Measurements from ENCODE around the gene CC2D2B. TPM values are rescaled to one million over a fixed set of nuclear protein-coding genes. Genes with fewer than 3 reads are reported as not detected.

CC2D2B gene
- total and polyA plus RNA-seq, 2 of the 13 experiments (the other 11 are each of a cell fraction or from before 2014, with no cell fraction given), result 0.20 TPM; not detected in 1

GRCh38 chr10:96043893-96044715 lies 136.3 kb downstream of the CC2D2B start (continued):
- peak; percentile 14; the same call in 1 of the 2 replicates for TF ChIP-seq SNAPC4 (CRISPR knock-in tag; IDR thresholded peaks at IDR 0.05)
- no peak for TF ChIP-seq ZNF720 (CRISPR knock-in tag; IDR thresholded peaks at IDR 0.05)
- TF ChIP-seq ZNF556 (CRISPR knock-in tag; IDR thresholded peaks at IDR 0.05; ENCODE audit: borderline replicate concordance), result no peak
- no peak; the same call in 1 of the 2 replicates for TF ChIP-seq SALL1 (CRISPR knock-in tag; IDR thresholded peaks at IDR 0.05)
- TF ChIP-seq ZNF101 (CRISPR knock-in tag; IDR thresholded peaks at IDR 0.05; ENCODE audit: borderline replicate concordance, low read depth), result no peak
- TF ChIP-seq ZMYM4 (CRISPR knock-in tag; IDR thresholded peaks at IDR 0.05), result no peak
- no peak for TF ChIP-seq SOX13 (IDR thresholded peaks at IDR 0.05)
- TF ChIP-seq SOX13 (CRISPR knock-in tag; conservative IDR thresholded peaks at IDR 0.05 in 1 of 2, IDR thresholded peaks at IDR 0.05 in 1 of 2), result no peak
- TF ChIP-seq ZNF501 (CRISPR knock-in tag; IDR thresholded peaks at IDR 0.05), result peak; percentile 5; the same call in 1 of the 2 replicates
- TF ChIP-seq U2AF1 (optimal IDR thresholded peaks at IDR 0.05; ENCODE audit: low read depth, low read length), result no peak
- TF ChIP-seq PHF8 (CRISPR knock-in tag; IDR thresholded peaks at IDR 0.05), result peak; percentile 43
- TF ChIP-seq NFYB (CRISPR knock-in tag; IDR thresholded peaks at IDR 0.05), result no peak
- TF ChIP-seq ELK4 (CRISPR knock-in tag; IDR thresholded peaks at IDR 0.05; ENCODE audit: borderline replicate concordance), result 0 out of 2 replicates have a peak, but pooled peaks have one; percentile 18
- no peak for TF ChIP-seq ZNF329 (CRISPR knock-in tag; IDR thresholded peaks at IDR 0.05; ENCODE audit: low read depth)
- TF ChIP-seq ZNF451 (CRISPR knock-in tag; IDR thresholded peaks at IDR 0.05), result no peak
- peak; percentile 83 for TF ChIP-seq ZBTB7A (CRISPR knock-in tag; IDR thresholded peaks at IDR 0.05)
- no peak for TF ChIP-seq ZNF207 (IDR thresholded peaks at IDR 0.05; ENCODE audit: borderline replicate concordance)
- TF ChIP-seq ZNF138 (CRISPR knock-in tag; IDR thresholded peaks at IDR 0.05; ENCODE audit: low read depth), result 0 out of 2 replicates have a peak, but pooled peaks have one; percentile 22
- TF ChIP-seq THAP9 (CRISPR knock-in tag; IDR thresholded peaks at IDR 0.05; ENCODE audit: borderline replicate concordance), result peak; percentile 62; the same call in 1 of the 2 replicates
- TF ChIP-seq ZNF264 (CRISPR knock-in tag; IDR thresholded peaks at IDR 0.05), result no peak
- no peak for TF ChIP-seq MBNL3 (CRISPR knock-in tag; conservative IDR thresholded peaks at IDR 0.05)
